NCI-H1436 treated with DMSO at 0.1 percent for 48 hours (cell line): ENCODE results near the gene RIPK1.
A peak's percentile ranks its signal among the peaks of the same experiment; 100 is the strongest.
"Not testable (repeated sequence)": the region's sequence is repeated elsewhere in the genome, so short reads cannot be mapped to it uniquely, and the experiment has no call there.

Experiments
- DNase-seq: peaks from one replicate; lab custom pipeline; 2025; lab: John Stamatoyannopoulos, UW

The RIPK1 gene

DNA sequence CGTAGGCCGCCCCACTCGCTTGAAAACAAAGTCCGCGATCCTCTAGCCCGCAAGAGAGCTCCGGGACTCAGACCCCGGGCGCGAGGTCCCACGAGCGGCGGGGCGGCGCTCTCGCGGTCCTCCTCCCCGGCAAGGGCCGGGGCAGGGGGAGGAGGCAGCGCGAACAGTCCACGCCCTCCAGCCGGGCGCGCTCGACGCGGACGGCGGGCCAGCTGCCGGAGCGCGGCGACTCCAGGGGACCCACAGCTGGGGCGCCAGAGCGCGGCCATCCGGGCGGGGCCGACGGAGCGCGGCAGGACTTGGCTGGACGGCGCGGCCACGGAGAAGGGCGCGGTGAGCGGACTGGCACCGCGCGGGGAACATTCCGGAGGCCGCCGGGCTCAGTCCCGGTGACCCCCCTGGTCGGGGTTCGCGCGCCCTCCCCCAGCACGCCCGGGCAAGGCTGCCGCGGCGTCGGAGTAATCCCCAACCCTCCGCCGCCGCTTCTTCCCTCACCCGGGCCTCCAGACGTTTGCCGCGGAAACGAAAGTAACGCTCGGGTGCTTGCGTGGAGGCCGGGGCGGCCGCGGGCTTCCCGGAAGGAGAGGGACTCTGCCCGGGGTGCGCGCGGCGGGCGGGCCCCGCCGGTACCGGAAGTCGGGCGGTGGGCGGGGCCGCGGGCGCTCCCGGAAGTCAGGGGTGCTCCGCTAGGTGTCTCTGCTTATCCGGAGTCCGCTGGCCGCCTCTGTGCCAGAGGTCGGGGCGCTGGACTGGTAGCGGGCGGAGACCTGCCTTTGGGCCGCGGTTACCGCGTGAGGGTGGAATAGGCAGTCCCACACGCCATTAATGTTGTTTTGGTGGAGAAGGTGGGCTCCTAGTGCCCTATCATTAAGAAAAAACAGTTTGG is at the start of gene RIPK1:
Gene RIPK1, plus strand, starts transcription at position 166 of the 886 bp plus-strand sequence. CDS start 8,330 bp downstream, outside the sequence.
- peak; percentile 31 for DNase-seq

DNA sequence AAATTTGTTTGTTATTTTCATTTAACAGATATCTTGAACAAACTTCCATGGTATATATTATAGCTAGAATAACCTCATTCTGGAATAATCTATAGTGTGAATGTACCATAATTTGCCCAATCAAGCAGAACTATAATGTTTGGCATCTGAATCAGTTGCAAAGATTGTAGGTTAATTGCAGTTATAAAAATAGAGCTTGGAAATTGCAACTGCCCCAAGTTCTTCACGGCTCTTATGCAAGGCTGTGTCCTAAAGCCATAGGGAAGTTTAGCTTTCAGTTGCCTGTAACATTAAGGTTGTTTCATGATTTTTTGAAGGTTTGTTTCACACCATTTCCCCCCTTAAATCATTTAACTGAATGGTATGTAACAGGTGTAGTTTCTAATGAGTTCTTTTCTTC is 49.2 kb upstream of the RIPK1 start:
- DNase-seq: no peak

DNA sequence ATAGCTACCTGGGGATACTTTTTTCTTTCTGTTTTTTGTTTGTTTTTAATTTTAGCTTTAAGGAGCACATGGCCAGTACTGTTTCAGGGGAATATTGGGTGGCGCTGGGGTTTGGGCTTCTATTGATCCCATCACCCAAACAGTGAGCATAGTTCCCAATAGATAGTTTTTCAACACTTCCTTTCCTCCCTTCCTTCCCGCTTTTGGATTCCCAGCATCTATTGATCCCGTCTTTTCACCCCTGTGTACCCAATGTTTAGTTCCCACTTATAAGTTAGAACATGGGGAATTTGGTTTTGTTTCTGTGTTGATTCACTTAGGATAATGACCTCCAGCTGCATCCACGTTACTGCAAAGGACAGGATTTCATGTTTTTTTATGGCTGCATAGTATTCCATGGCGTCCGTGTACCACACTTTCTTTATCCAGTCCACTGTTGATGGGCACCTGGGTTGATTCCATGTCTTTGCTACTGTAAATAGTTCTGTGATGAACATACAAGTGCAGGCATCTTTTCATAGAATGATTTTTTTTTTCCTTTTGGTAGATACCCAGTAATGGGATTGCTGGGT is 48.5 kb upstream of the RIPK1 start:
- DNase-seq: no peak

DNA sequence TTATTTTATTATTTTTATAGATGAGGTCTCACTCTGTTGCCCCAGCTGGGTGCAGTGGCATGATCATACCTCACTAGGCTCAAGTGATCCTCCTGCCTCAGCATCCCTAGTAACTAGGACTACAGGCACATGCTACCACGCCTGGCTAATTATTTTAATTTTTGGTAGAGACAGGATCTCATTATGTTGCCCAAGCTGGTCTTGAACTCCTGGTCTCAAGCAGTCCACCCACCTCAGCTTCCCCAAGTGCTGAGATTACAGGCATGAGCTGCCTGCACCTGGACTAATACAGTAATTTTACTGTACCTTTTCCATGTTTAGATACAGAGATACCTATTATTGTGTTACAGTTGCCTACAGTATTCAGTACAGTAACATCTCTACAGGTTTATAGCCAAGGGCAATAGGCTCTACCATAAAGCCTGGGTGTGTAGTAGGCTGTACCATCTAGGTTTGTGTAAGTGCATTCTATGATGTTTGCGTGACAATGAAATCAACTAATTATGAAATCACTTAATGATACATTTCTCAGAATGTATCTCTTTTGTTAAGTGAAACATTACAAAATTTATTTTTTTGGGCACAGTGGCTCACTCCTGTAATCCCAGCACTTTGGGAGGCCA is 47.2 kb upstream of the RIPK1 start:
- DNase-seq: not testable (repeated sequence)

DNA sequence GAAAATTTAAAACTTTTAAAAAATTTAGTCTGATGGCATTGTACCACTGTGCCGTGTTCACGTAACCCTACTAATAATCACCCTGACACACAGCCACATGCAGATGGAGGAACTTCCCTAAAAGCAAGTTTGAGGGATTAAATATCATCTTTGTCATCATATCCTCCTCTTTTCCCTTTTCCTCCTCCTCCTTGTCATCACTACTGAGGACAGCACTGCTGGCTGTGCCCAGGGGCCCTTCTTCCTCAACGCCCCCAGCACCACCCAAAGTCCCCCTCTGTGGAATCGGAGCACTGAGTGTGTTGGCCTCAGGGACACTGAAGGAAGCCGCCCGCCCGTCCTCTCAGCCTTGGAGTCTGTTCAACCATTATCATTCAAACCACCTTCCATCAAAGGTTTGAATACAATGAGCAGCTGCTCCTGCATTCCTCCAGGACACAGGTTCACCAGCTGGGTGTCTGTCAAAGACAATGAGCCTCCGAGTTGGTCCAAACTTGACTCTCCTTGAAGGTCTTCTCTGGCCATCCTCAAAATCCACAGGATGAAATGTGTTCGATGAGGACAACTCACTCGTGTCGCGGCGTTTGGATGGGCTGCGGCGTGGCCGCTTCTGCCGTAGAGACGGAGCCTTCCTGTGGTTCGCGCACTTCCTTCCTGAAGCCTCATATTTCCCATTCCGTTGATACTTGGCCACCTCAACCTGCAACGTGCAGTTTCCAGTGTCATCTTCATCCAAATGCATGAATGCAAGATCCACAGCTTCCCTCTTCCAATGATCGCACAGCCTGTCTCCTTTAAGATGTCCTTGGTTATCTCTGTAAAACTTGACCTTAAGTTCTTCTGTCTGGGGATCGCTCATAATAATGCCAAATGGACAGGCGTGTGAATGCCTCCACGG is 45.3 kb upstream of the RIPK1 start:
- no peak for DNase-seq

DNA sequence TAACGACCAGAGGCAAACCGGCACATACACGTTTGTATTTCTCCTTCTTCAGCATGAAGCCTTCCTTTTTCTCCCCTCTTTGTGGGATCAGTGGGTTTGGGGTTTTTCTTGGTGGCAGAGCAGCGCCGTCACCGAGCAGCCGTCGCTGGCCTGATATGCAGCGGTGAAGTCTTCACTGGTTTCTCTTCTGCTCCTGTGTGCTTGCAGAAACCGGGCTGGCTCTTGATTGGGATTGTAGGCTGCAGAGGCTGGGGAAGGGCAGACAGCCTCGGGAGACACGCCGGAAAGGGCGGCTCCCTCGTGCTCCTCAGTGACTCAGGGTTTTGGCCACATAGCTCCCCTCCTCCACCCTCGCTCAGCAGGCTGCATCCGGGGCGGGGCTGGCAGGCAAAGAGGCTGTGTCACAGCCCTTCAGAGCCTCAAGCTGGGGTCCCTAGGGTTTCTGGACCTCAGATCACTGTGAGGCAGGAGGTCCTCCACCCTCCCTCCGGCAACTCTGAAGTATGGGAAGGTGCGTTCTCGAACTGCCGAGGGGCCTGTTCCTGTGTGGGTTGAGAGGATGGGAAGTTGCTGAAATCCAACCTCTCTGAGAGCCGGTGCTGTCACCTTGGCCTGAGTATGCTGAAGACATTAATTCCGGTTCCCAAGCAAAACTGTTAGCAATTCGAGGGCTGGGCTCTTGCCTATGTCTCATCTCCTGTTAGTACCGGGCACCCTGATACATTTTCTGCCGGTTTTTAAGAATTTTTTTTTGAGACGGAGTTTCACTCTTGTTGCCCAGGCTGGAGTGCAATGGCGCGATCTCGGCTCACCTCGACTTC is 44.4 kb upstream of the RIPK1 start:
- DNase-seq: peak; percentile 93

DNA sequence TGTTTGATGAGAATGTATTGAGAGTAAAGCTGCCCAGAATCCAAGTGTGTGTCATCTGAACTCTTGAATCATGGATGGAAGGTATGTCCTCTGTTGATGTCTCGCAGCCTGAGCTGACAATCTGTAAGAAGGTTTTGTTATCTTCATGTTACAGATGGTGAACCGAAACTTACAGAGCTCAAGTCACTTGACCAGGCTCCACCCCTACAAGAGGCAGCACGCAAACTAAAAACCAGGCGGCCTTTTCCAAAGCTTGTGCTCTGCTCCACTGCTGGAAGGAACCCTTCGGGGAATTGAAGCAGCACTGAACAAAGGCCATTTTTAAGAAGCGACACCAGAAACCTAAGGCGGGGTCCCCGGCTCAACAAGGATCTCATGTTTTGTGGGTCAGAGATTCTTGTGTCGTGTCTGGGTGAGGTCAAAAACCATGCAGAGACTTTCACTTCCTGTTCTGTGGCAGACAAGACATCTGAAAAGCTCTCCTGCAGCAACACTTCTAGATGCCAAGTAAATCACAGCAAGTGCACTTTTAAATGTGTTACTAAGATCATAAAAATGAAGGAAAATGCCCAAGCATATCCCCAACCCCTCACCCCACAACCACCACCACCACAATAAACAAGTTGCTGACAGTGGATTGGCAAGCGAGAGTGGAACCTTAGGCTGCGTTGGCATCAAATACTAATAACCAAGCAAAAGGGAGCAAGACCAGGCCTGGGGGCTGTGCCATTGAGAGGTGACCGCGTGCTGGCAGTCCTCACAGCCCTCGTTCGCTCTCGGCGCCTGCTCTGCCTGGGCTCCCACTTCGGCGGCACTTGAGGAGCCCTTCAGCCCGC is 41.3 kb upstream of the RIPK1 start:
- DNase-seq: no peak

DNA sequence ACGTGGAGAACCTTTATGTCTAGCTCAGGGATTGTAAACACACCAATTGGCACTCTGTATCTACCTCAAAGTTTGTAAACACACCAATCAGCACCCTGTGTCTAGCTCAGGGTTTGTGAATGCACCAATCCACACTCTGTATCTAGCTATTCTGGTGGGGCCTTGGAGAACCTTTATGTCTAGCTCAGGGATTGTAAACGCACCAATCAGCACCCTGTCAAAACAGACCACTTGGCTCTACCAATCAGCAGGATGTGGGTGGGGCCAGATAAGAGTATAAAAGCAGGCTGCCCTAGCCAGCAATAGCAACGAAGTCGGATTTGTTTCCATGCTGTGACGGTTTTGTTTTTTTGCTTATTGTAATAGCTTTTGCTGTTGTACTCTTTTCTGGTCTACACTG is 40.1 kb upstream of the RIPK1 start:
- DNase-seq: not testable (repeated sequence)

DNA sequence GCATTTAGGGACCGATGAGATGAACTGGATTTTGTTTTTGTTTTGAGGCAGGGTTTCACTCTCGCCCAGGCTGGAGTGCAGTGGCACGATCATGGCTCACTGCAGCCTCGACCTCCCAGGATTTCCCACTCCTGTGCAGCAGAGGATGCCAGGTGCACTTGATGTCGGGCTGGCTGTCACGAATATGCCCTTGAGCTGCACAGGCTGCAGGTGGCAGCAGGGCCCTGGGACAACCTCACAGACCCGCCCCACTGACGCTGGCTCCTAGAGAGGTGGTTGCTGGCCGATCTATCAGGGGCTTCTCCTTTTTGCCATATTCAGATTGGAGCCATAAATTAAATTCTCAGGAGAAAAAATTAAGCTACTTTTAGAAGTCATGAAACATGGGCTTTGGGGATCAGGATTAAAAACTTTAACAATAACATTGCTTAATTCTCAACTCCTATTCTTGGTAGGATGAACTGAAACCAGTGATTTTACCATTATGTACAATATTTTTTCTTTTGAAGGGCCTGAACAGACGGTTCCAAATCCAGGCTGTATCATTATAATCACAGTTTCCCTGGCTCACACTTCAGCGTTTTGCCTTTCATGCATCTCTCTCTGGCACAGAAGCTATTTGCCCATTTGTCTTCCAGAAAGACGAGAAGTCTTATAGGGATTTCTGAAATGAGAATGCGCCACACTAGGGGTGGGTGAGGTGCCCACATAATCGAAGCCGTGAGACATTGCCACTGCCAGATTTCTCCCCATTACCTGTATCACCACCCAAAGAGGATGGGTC is 36.2 kb upstream of the RIPK1 start:
- peak; percentile 31 for DNase-seq

DNA sequence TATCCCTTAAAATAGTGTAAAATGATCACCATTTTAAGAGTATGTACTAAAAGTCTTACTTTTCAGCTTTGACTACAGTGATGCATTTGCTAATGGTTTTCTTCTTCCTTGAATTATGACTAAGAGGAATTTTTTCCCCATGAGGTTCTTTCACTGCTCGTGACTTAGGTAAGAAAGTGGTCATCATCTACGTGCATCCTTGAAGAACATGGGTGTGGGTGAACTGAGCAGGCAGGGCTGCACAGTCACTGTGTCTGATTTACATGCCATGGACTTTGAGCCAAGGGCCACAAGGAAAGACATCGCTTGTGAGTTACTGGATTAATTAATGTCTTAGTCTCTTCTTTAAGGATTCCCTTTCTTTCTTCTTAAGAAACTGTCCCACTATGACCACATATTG is 35.3 kb upstream of the RIPK1 start:
- DNase-seq: no peak

DNA sequence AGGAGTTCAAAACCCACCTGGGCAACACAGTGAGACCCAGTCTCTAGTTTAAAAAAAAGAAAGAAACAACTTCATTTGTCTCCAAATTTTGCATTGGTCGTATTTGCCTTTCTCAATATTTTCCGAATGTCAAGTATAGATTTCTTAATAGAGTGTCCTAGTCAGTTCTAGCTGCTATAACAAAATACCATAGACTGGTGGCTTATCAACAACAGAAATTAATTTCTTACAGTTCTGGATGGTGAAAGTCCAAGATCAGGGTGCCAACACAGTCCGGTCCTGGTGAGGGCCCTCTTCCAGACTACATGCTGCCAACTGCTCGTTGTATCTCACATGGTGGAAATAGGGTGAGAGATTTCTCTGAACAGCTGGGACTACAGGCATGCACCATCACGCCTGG is 34.6 kb upstream of the RIPK1 start:
- no peak for DNase-seq

DNA sequence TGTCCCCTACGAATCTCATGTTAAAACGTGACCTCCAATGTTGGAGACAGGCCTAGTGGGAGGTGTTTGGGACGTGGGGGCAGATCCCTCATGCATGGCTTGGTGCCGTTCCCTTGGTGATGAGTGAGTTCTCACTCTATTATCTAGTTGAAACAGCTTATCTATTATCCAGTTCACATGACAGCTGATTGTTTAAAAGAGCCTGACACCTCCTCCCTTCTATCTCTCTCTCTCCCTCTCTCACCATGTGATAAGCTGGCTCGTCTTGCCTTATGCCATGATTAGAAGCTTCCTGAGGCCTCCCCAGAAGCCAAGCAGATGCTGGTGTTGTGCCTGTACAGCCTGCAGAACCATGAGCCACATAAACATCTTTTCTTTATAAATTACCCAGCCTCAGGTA is 32.9 kb upstream of the RIPK1 start:
- no peak for DNase-seq

DNA sequence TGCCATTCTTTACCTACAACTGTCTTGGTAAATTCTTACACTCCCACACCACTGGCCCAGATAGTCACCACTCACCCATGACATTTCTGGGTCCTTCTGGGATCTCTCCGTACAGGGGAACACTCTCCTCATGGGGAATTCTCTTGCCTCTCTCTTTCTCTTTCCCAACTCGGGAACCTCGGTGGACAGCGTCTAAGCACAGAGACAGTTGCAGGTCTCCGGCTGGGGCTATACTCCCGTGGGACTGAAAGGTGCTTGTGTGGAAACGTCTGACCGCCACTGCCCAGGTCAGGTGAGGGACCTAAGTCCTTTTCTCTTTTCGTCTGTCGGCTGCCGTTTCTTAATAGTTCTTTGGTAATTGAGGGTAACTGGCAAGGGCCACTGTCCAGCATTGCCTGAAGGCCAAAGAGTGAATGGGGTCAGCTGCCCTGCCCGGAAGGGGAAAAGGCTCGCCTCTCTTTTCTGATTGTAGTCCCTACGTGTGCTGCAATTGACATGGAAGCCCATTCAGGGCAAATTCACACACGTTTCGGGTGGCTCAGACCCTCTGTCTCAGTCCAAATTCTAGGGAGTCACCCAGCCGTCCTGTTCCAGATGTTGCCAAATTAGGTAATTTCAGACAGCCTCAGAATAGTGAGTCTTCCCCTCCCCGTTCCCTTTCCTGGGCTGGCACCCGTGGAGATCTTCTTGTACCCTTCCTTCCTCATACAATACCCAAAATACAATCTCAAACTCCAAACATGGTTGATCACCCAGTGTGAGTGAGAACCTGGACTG is 31.2 kb upstream of the RIPK1 start:
- DNase-seq: no peak

DNA sequence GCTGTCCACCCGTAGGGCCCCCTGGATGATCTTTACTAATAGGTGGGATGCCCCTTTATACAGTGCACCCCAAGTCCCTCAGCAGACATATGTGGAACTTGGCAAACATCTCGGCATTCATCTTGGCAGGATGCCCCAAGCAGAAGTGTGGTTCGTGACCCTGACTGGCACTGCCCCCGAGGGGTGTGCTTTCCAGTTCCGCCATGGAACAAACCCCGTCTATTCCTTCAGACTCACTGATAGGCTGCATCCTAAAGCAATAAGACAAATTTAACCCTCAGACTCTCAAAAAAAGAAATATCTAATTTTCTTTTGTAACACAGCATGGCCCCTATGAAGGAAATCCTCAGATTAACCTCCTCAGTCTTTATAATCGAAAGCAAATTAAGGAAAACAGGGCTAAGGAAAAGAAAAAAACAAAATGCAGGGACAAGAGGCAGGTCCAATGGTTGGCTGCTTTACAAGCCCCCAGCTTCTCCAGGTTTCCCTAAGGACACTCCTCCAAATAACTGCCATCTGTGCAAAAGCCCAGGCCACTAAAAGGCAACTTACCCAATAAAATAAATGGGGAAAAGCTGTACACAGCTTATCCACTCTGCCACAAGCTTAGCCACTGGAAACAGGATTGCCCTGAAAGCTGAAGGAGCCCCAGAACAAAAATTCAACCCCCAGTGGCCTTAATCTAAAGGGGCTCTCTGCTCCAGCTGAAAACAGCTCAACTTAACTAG is 30.5 kb upstream of the RIPK1 start:
- no peak for DNase-seq

DNA sequence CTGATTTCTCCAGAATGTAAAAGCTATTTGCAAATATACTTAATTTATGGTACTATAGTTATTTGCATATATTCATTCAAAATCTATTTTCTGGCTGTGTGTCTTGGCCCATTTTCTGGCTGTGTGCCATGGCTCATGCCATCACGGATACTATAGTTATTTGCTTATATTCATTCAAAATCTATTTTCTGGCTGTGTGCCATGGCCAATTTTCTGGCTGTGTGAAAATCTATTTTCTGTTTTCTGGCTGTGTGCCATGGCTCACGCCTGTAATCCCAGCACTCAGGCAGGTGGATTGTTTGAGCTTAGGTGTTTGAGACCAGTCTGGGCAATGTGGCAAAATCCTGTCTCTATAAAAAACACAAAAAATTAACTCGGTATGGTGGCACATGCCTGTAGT is 28.9 kb upstream of the RIPK1 start:
- no peak for DNase-seq

DNA sequence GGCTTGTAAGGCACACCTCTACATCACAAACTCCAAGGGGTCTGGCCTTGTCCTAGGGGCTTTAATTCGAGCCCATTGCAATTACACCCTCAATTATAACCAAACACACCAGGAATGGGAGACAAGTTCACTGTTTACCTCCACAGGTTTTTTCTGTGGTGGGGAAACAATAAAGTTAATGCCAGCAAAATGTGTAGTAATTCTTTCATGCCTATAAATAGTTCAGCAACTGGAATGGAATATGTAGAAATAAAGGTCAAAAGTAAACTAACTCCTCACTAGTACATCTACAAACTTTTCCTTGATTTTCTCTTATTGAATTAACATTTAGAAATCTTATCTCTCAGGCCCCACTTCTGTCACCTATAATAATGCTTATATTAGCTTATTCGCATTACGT is 27.1 kb upstream of the RIPK1 start:
- DNase-seq: no peak

DNA sequence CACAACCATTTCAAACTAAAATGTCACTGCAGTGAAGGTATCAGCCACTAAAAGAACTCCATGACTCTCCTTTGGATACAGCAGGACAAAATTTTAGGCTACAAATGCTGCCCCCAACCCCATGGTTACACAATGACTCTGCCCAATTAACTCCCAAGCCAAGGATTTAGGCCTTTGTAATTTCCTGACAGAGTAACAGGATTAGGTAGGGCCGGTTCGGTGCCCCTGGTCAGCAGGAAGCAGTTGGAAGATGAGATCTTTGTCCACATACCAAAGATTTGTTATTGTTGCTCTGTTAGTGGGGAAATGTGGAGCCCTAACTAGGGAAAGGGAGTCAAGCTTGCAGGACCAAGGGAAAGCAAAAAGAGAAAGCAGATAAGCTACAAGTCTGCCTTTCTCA is 26.7 kb upstream of the RIPK1 start:
- no peak for DNase-seq

DNA sequence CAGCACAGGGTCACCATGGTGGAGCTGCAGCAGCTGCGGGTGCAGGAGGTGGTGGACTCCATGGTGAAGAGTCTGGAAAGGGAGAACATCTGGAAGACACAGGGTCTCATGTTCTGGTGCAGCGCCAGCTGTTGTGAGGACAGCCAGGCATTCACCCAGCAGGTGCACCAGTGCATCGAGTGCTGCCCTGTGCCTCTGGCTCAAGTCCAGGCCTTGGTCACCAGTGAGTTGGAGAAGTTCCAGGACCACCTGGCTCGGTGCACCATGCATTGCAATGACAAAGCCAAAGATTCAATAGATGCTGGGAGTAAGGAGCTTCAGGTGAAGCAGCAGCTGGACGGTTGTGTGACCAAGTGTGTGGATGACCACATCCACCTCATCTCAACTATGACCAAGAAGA is 22.9 kb upstream of the RIPK1 start:
- DNase-seq: no peak
